COLO668 (cell line): ENCODE data around the gene BRWD1.
"Not testable (repeated sequence)": the region's sequence is repeated elsewhere in the genome, so short reads cannot be mapped to it uniquely, and the experiment has no call there.

Source experiments
- DNase-seq: peaks from one replicate; lab custom pipeline; 2025; ENCODE audit not compliant: unreplicated experiment; lab: John Stamatoyannopoulos, UW

The BRWD1 gene

DNA sequence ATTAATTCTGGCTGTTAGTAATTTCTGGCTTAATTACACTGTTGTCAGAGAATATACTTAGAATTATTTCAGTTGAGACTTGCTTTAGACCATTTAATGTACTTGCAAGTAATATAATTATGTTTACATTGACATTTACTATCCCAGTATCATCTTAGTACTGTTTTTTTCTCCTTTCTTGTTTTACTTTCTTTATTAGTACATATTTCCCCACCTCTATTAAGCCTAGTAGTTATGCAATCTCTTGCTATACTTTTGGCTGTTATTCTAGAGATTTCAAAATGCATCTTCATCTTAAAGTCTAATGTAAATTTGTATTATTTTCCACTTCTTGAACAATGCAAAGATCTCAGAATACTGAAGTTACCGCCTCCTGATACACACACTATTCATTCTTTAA is 24.4 kb downstream of the BRWD1 start:
- DNase-seq: no peak

DNA sequence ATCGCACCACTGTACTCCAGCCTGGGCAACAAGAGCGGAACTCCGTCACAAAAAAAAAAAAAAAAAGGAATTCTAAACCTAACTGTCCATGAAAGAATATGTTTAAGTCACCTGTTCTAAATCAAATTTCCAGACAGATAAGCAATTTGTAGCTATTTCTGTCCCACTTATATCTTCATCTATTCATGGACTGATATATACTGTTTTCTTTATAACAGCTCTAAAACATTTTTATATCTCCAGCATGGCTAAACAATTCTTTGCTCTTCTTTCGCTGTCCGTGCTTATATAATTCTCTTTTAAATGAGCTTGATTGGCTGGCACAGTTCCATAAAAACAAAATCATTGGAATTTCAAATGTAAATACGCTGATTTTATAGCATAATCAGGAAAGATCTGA is 30.5 kb downstream of the BRWD1 start:
- DNase-seq: no peak

DNA sequence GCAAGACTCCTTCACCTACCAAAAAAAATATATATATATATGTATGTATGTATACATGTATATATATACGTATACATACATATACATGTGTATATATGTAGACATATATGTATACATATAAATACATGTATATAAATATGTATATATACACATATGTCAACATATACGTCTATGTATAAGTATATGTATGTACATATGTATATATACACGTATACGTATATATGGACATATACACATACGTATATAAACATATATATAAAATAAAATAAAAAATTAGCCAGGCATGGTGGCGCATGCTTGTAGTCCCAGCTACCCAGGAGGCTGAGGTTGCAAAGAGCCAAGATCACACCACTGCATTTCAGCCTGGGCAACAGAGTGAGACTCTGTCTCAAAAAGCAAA is 31.6 kb downstream of the BRWD1 start:
- no peak for DNase-seq

GRCh38 chr21:39281207-39281606 is 32.2 kb downstream of the BRWD1 start:
- DNase-seq: no peak

- DNase-seq: no peak
Observed at GRCh38 chr21:39269620-39270019, 43.8 kb downstream of the BRWD1 start.

DNA sequence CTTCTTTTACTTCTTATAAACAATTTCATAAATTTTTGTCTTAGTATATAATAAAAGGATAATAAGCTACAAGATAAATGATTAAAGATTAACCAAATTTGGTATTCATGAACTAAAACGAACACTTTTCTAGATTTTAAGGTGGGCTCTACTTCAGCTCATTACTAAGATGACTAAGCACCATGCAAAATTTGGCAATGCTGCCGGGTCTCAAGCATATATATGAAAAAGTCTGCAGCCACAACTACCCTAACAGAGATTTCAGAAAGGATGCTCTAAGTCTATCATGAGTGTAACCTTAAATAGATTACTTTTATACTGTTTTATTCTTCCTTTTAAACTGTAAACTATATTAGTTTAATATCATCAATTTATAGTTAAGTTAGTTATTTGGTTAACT is 47.8 kb downstream of the BRWD1 start:
- no peak for DNase-seq

- no peak for DNase-seq
Observed at GRCh38 chr21:39263372-39263771, 50.1 kb downstream of the BRWD1 start.

DNA sequence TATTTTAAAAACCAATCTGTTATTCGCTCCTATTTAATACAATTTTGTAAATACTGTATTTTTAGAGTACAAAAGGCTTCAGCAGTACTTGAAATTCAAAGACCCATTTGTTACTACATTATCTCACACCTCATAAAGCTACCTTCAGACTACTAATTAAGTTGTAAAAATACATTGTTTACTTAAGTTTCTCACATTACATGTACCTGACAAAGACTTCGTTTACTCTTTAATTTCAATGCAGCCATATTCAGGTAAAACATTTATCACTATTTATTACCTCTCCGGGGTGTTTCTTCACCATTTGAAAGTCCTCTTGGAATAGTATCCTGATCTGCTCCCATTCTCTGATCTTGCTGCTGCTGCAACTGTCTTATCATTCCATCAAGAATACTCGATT is 55.2 kb downstream of the BRWD1 start:
- DNase-seq: no peak

DNA sequence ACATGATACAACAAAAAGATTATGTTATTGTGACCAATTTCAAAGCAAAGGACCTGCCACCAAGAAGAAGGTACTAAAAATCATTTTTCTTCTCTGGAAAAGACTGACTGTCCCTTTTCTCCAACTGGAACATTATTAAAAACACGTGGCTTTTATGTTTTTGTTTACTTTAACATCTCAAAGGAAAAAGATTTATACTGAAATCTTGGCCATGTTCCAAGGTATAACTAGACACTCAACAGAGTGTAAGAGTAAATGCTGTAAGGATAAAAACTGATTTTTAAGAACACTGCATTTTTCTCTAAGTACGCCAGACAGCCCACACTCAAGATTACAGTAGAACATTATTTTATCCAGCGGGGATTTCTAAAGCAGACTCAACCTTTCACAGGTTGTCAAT is 62.1 kb downstream of the BRWD1 start:
- DNase-seq: no peak

- no peak for DNase-seq
Observed at GRCh38 chr21:39238275-39238674, 75.2 kb downstream of the BRWD1 start.

DNA sequence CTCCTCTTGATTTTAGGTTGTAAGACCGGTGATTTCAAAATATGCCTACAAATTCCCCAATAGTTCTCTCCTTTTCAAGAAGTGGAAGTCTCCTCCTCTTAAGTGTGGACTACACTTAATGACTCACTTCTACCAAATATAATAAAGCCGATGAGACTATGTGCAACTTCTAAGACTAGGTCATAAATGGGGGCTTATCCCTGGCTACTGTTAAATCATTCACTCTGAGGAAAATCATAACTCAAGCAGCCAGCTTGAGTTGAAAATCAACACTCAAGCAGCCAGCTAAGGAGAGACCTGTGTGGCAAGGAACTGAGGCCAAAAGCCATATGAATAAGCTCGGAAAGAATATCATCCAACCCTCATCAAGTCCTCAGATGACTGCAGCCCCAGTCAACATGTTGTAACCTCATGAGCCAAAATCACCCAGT is 80.6 kb downstream of the BRWD1 start:
- no peak for DNase-seq

DNA sequence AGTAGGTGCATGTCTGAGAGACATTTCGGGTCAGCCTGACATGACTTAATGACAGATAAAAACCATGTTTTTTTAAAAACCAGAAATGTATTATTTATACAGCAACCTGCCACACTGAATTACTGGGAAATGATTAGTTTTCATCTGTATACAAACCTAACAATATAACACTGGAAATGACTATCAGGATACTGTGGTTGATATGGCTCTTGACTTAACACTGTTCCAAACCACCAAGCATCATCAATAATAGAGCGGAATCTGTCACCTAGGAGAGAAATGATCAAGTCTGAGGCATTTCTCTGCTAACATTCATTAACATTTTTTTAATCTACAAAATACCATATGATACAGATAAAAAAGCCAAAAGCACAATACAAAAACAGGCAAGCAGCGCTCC is 88.5 kb downstream of the BRWD1 start:
- no peak for DNase-seq

DNA sequence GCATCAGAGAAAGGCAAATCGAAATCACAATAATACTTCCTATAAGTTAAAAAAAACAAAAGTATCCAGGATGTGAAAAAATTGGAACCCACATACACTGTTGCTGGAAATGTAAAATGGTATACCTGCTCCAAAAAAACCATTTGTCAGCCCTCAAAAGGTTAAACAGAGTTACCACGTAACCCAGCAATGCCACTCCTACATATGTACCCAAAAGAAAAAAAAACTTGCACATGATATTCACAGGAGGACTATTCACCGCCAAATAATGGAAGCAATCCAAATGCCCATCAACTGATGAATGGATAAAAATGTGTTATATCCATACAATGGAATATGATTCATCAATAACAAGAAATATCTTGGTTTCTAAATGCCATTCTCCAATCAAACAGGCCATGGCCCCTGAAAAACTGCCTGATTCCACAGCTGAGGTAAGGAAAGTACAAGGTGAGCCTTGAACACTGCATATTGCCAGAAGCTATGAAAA is 91.4 kb downstream of the BRWD1 start:
- no peak for DNase-seq

DNA sequence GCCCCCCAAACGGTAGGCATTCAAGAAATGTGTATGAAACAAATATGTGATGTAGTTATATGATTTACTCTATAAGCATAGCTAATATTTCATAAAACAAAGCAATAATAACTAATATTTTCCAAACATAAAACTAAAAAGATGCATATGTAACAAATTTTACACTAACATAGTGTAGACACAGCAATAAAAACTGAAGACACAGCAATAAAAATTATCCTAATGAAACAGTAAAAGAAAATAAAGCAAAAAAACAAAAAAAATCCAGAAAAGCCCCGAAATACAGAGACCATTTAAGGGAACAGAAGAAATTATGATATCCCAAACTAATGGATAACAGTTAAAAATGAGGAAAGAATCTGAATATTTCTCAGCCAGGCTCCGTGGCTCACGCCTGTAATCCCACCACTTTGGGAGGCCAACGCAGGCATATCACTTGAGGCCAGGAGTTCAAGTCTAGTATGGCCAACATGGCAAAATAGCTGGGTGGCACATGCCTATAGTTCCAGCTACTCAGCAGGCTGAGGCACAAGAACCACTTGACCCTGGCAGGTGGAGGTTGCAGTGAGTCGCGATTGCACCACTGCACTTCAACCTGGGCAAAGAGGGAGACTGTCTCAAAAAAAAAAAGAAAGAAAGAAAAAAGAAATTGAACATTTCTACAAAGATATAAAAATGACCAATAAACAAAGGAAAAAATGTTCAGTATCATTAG is 92.0 kb downstream of the BRWD1 start:
- no peak for DNase-seq

- not testable (repeated sequence) for DNase-seq
Observed at GRCh38 chr21:39220875-39221274, 92.6 kb downstream of the BRWD1 start.

DNA sequence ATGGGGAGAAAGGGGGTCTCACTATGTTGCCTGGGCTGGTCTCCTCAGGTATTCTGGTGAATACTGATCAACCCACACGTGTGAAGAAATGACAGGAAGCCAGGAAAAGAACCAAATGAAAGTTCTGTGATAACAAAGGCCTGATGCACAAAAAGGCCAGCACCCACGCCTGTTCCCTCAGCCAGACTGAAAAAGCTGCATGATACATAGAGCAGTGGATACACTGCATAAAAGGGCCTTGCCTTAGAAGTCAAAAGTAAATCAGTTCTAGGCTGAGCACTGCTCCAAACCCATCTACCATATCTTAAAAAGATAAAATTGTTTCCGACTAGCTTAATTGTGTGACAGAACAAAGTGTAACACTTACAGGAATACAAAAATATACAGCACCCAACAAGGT is 93.3 kb downstream of the BRWD1 start:
- DNase-seq: no peak

- no peak for DNase-seq
Observed at GRCh38 chr21:39218082-39218409, 95.4 kb downstream of the BRWD1 start.

DNA sequence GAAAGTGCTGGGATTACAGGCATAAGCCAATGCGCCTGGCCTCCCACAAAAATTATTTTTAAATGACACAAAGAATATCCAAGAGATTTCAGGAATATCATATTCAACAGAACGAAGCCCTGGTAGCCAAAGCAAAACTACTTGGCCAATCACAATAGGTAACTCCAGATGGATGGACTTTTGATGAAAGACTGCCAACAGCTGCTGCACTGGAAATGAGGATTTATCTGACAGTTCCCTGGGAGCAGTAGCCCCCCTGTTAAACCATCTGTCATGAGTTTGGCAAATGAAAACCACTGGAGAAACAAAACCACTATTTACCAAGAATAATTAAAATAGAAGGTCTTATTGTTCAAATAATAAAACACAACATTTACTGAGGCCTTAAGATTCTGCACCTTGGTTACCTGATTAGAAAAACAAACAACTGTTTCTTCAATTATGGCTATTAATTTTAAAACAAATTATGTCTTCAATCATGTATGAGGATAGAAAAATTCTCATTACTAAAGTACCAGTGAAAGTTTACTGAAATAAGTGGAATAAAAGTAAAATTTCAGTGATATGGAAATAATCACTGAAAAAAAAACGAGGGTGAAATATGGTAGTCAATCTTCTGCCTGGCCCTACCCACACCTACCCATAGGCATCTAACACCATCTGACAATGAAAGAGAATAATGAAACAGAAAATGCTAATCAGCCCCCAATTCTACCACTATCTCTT is 95.9 kb downstream of the BRWD1 start:
- no peak for DNase-seq

DNA sequence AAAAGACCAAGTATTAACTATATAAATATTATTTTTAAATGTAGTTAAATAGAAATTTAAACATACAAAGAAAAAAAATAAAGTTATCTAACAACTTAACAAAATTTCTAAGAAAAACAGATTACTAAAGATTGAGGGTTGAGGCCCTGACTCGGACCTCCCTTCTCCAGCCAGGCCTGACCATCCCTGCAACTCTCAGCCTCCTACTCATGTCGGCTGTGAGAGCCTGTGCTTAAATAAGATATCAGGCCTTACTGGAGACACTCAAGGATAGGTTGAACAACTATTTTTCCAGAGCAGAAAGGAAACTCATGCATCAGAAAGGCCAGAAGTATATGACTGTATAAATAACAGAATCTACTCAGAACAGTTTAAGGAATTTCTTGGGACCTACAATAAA is 97.1 kb downstream of the BRWD1 start:
- no peak for DNase-seq

- DNase-seq: no peak
Observed at GRCh38 chr21:39215078-39215477, 98.4 kb downstream of the BRWD1 start.

GRCh38 chr21:39209334-39209688 is 104.1 kb downstream of the BRWD1 start:
- no peak for DNase-seq

DNA sequence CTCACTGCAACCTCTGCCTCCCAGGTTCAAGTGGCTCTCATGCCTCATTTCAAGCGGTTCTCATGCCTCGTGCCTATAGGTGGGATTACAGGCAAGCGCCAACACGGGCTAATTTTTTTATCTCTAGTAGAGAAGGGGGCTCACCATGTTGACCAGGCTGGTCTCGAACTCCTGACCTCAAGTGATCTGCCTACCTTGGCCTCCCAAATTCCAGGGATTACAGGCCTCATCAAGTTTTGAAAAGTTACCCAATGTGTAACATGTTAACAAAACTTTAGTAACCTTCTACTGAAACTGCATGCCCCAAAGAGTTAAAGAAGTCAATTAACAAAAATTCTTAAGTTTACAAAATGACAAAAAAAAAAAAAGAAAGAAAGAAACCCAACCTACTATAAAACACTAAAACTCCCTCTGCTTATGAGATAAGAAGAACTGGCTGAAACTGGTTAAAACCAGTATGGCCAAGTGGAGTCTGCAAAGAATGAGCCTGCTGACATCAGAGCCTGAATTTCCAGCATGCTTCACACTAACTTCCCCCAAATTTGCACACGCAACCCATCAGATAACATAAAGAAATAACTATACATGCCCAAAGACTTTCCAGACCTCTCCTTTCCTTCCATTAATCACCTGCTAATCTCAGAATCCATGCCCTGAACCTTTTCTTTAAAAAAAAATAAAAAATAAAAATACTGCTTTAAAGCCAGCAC is 104.7 kb downstream of the BRWD1 start:
- DNase-seq: no peak
